K562 (cell line): ENCODE results near the gene NDUFA7. TPM values are rescaled to one million over a fixed set of nuclear protein-coding genes. Genes with fewer than 3 reads are reported as not detected.

Experiments
- ELK1 ChIP-seq: sonication (generic); formaldehyde crosslinking; IDR thresholded peaks from 2 replicates; pipeline ENCODE4 v1.8.1; 2022; ENCODE audit warnings: missing genetic modification reagents
- EP300 ChIP-seq: IDR thresholded peaks from 2 replicates; pipeline ENCODE4 v1.6.1; 2012; ENCODE audit warnings: low read length, improper control_type of control experiment
- ETV5 ChIP-seq: sonication (generic); formaldehyde crosslinking; IDR thresholded peaks from 2 replicates; pipeline ENCODE4 v1.4.0; 2020; ENCODE audit warnings: low read depth, mild to moderate bottlenecking, missing genetic modification reagents
- EZH2 ChIP-seq: IDR thresholded peaks from 2 replicates; pipeline ENCODE4 v1.6.1; 2012; ENCODE audit warnings: low read depth, mild to moderate bottlenecking, inconsistent platforms, low read length, borderline replicate concordance
- NCOA4 ChIP-seq: fragments of 450-650 bp; IDR thresholded peaks from 2 replicates; pipeline ENCODE4 v1.6.1; 2018; ENCODE audit warnings: mild to moderate bottlenecking; ENCODE audit not compliant: partially characterized antibody
- PTBP1 ChIP-seq: fragments of 200-400 bp; formaldehyde crosslinking; IDR thresholded peaks from 2 replicates; pipeline ENCODE4 v1.6.1; 2017; ENCODE audit warnings: low read depth, low read length
- TBP ChIP-seq: optimal IDR thresholded peaks from 2 replicates; pipeline ENCODE3; 2011; ENCODE audit warnings: low read depth, low read length, improper control_type of control experiment
- TCF3 ChIP-seq: sonication (generic); formaldehyde crosslinking; IDR thresholded peaks from 2 replicates; pipeline ENCODE4 v1.4.0; 2020; ENCODE audit warnings: mild to moderate bottlenecking, missing genetic modification reagents
- TFE3 ChIP-seq: fragments of 450-650 bp; formaldehyde crosslinking; IDR thresholded peaks from 2 replicates; pipeline ENCODE4 v1.4.0; 2020; ENCODE audit warnings: mild to moderate bottlenecking, mixed read lengths
- TRIM25 ChIP-seq: fragments of 450-650 bp; IDR thresholded peaks from 2 replicates; pipeline ENCODE4 v1.7.0; 2016; ENCODE audit warnings: borderline replicate concordance
- polyA plus RNA-seq, 8 experiments: library from polyadenylated mRNA; depleted of rRNA in 4 of 8; stranded (reverse) in 5 of 8; unstranded in 3 of 8; fragments of >200 nt; fragmentation: Nextera tagmentation in 2 of 8; fragmentation: Illumina TruSeq in 1 of 8; extraction: Ambion mirVana in 2 of 8; extraction: Trizol in 1 of 8; gene quantifications; 2 replicates each; pipeline versions ENCODE4 v1.2.1 to v1.2.3, GENCODE V29; 2011 to 2014; ENCODE audit warnings: inconsistent platforms in 1 of 8, missing spikeins in 1 of 8
- total RNA-seq, 7 experiments: library from RNA; depleted of rRNA in 6 of 7; stranded (reverse); fragments of >200 nt in 6 of 7; fragmentation: Illumina TruSeq in 2 of 7; extraction: Trizol in 2 of 7; gene quantifications; 2 replicates each; pipeline versions ENCODE4 v1.2.1 to v1.2.3, GENCODE V29; 2011 to 2021; ENCODE audit warnings: low replicate concordance in 1 of 7

The NDUFA7 gene
- total and polyA plus RNA-seq, 9 of the 15 experiments (the other 6 are each of a cell fraction or from before 2014, with no cell fraction given): 70.8 to 348 (median 142) TPM

GRCh38 chr19:8307965-8308866 lies 13.0 kb downstream of the NDUFA7 start, which contains the start of gene CD320 (continued):
- no peak for TF ChIP-seq ELK1
- no peak for TF ChIP-seq TFE3 (CRISPR knock-in tag)
- TF ChIP-seq NCOA4: no peak
- TF ChIP-seq ETV5 (CRISPR knock-in tag): peak; percentile 51; the same call in 1 of the 2 replicates
- no peak for TF ChIP-seq TRIM25
- TF ChIP-seq EZH2: no peak
- TF ChIP-seq EP300: no peak; the same call in 1 of the 2 replicates
- TF ChIP-seq PTBP1: no peak
- TF ChIP-seq TCF3 (CRISPR knock-in tag): peak; percentile 20; the same call in 1 of the 2 replicates
- TF ChIP-seq TBP: peak; percentile 62
- TF ChIP-seq, all 486 proteins: peak for 177
